ENCODE measurements around the gene HEYL.

DNA sequence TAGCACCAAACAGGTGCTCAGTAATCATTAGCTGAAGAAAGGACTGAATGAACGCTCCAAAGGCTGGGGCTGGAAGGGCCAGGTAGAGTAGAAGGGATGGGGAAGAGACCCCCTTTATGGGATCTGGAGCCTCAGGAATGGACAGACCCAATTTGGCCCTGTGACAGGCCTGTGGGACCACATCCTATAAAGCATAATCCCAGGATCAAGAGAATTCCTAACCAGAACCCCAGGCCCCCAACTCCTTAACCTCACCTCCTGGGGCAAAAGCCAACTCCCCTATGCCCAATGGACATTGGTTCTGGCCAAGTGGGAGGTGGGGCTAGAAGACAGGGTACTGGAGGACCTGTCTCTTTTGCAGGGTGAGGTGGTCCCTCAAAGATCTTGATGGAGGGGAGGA lies 42.6 kb upstream of the HEYL start:
- TF ChIP-seq, protein P1, sequence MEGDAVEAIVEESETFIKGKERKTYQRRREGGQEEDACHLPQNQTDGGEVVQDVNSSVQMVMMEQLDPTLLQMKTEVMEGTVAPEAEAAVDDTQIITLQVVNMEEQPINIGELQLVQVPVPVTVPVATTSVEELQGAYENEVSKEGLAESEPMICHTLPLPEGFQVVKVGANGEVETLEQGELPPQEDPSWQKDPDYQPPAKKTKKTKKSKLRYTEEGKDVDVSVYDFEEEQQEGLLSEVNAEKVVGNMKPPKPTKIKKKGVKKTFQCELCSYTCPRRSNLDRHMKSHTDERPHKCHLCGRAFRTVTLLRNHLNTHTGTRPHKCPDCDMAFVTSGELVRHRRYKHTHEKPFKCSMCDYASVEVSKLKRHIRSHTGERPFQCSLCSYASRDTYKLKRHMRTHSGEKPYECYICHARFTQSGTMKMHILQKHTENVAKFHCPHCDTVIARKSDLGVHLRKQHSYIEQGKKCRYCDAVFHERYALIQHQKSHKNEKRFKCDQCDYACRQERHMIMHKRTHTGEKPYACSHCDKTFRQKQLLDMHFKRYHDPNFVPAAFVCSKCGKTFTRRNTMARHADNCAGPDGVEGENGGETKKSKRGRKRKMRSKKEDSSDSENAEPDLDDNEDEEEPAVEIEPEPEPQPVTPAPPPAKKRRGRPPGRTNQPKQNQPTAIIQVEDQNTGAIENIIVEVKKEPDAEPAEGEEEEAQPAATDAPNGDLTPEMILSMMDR (IDR thresholded peaks at IDR 0.05) = no peak
- no peak for TF ChIP-seq POLR2A (IDR thresholded peaks at IDR 0.05)
- TF ChIP-seq EP300 (IDR thresholded peaks at IDR 0.05) = no peak

Measured in tibial nerve (tissue), 4 donors.